Activated naive CD8-positive, alpha-beta T cell treated with anti-CD3 and anti-CD28 coated beads, Interleukin-2, amount 50 U/mL, for 16 hours (primary cell): Measurements from ENCODE around the gene MAPK10.

Source experiments
- DNase-seq: peaks from one replicate; pipeline ENCODE4 v3.0.0-alpha.2; 2020; ENCODE audit warnings: low read depth, low spot score

The MAPK10 gene

GRCh38 chr4:86278126-86278525 is 81.7 kb downstream of the MAPK10 start:
- no peak for DNase-seq

GRCh38 chr4:86274642-86275041 is 85.2 kb downstream of the MAPK10 start:
- no peak for DNase-seq

- no peak for DNase-seq
Measured at GRCh38 chr4:86272669-86273068, 87.2 kb downstream of the MAPK10 start.

GRCh38 chr4:86271057-86271456 is 88.8 kb downstream of the MAPK10 start:
- DNase-seq: no peak

GRCh38 chr4:86269354-86269753 is 90.5 kb downstream of the MAPK10 start:
- no peak for DNase-seq

- no peak for DNase-seq
Measured at GRCh38 chr4:86264241-86264640, 95.6 kb downstream of the MAPK10 start.

- DNase-seq: no peak
Measured at GRCh38 chr4:86261636-86262035, 98.2 kb downstream of the MAPK10 start.

GRCh38 chr4:86256086-86256485 is 103.8 kb downstream of the MAPK10 start:
- no peak for DNase-seq

- DNase-seq: no peak
Measured at GRCh38 chr4:86250619-86251018, 109.2 kb downstream of the MAPK10 start.

- no peak for DNase-seq
Measured at GRCh38 chr4:86250006-86250405, 109.8 kb downstream of the MAPK10 start.

- DNase-seq: no peak
Measured at GRCh38 chr4:86249074-86249473, 110.8 kb downstream of the MAPK10 start.

- no peak for DNase-seq
Measured at GRCh38 chr4:86247906-86248305, 111.9 kb downstream of the MAPK10 start.

- no peak for DNase-seq
Measured at GRCh38 chr4:86247320-86247719, 112.5 kb downstream of the MAPK10 start.

GRCh38 chr4:86243750-86244149 is 116.1 kb downstream of the MAPK10 start:
- no peak for DNase-seq

- no peak for DNase-seq
Measured at GRCh38 chr4:86242677-86243076, 117.2 kb downstream of the MAPK10 start.

- no peak for DNase-seq
Measured at GRCh38 chr4:86235549-86235948, 124.3 kb downstream of the MAPK10 start.

- DNase-seq: no peak
Measured at GRCh38 chr4:86233681-86234080, 126.2 kb downstream of the MAPK10 start.

- no peak for DNase-seq
Measured at GRCh38 chr4:86233090-86233489, 126.8 kb downstream of the MAPK10 start.

- DNase-seq: no peak
Measured at GRCh38 chr4:86223472-86223871, 136.4 kb downstream of the MAPK10 start.

GRCh38 chr4:86221002-86221401 is 138.9 kb downstream of the MAPK10 start:
- no peak for DNase-seq

GRCh38 chr4:86220121-86220520 is 139.7 kb downstream of the MAPK10 start:
- DNase-seq: no peak

GRCh38 chr4:86218746-86219473 is 140.9 kb downstream of the MAPK10 start:
- no peak for DNase-seq

- DNase-seq: no peak
Measured at GRCh38 chr4:86203176-86203575, 156.7 kb downstream of the MAPK10 start.

GRCh38 chr4:86185659-86186058 is 174.2 kb downstream of the MAPK10 start:
- DNase-seq: no peak
